ENCODE results near the gene PPFIA2. TPM values are rescaled to one million over a fixed set of nuclear protein-coding genes. Genes with fewer than 3 reads are reported as not detected.

The PPFIA2 gene
- polyA plus RNA-seq, 1 of the 3 experiments (the other 2 are of a cell fraction), result not detected

DNA sequence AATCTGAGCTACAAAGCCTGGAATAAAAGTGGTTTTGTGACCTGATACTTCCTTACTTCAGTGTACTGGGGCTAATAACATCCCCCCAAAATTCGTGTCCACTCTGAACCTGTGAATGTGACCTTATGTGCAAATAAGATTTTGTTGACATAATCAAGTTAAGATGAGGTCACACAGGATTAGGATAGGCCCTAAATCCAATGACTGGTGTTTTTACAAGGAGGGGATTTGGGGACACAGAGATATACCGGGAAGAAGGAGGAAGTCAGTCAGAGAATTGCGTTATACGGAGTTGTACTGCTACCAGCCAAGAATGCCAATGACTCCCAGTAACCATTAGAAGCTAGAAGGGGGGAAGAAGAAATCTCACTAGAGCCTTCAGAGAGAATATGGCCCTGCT lies 381.4 kb downstream of the PPFIA2 start:
- H3K36me3 ChIP-seq (replicated peaks in 1 of 2; ENCODE audit: control insufficient read depth in 1 of 2, insufficient read depth in 2 of 2, low read length in 1 of 2), result no peaks in the 10 kb centered on the region
- H3K9me3 ChIP-seq, result no peaks in the 10 kb centered on the region
- peaks cover 4% of the 10 kb centered on the region for H3F3A ChIP-seq (replicated peaks; ENCODE audit: insufficient read depth)
- H3K79me2 ChIP-seq (ENCODE audit: insufficient read depth), result no peaks in the 10 kb centered on the region
- no peaks in the 10 kb centered on the region for H4K20me1 ChIP-seq (ENCODE audit: insufficient read depth)
- H3K9me2 ChIP-seq, result no peaks in the 10 kb centered on the region
- H3K27me3 ChIP-seq (ENCODE audit: insufficient read depth), result no peaks in the 10 kb centered on the region
- no peak overlapping the region for H3K27ac ChIP-seq (ENCODE audit: low read depth in 2 of 2, low read length in 1 of 2)
- no peak overlapping the region for H3K9ac ChIP-seq
- POLR2A ChIA-PET, result no interaction called here
- H3K4me3 ChIP-seq (ENCODE audit: low read depth in 2 of 2, low read length in 1 of 2), result no peak overlapping the region
- H3K4me2 ChIP-seq, result no peak overlapping the region
- no peaks in the 10 kb centered on the region for H3K4me1 ChIP-seq (ENCODE audit: control insufficient read depth in 1 of 2, insufficient read depth in 2 of 2, low read depth in 1 of 2, low read length in 1 of 2)
- H2AFZ ChIP-seq (ENCODE audit: low read depth), result no peak overlapping the region
- 31% methylated on average over 4 of the region's 4 CpGs for WGBS (ENCODE audit: low lambda C conversion rate)
- DNase-seq, result no peak
- no peak for TF ChIP-seq EZH2phosphoT487 (IDR thresholded peaks at IDR 0.05; ENCODE audit: borderline replicate concordance, low read depth)
- TF ChIP-seq USF2 (IDR thresholded peaks at IDR 0.05; ENCODE audit: borderline replicate concordance, low read depth, low read length), result no peak
- no peak for TF ChIP-seq RAD21 (IDR thresholded peaks at IDR 0.05; ENCODE audit: low read length)
- TF ChIP-seq NRF1 (IDR thresholded peaks at IDR 0.05; ENCODE audit: low read depth, low read length), result no peak
- TF ChIP-seq SIN3A (IDR thresholded peaks at IDR 0.05; ENCODE audit: borderline replicate concordance, low read depth, low read length), result no peak
- TF ChIP-seq GATA2 (CRISPR knock-in tag; IDR thresholded peaks at IDR 0.05), result no peak
- TF ChIP-seq, protein P1, sequence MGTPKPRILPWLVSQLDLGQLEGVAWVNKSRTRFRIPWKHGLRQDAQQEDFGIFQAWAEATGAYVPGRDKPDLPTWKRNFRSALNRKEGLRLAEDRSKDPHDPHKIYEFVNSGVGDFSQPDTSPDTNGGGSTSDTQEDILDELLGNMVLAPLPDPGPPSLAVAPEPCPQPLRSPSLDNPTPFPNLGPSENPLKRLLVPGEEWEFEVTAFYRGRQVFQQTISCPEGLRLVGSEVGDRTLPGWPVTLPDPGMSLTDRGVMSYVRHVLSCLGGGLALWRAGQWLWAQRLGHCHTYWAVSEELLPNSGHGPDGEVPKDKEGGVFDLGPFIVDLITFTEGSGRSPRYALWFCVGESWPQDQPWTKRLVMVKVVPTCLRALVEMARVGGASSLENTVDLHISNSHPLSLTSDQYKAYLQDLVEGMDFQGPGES (IDR thresholded peaks at IDR 0.05; ENCODE audit: low read depth, low read length), result no peak
- no peak for TF ChIP-seq JUND (IDR thresholded peaks at IDR 0.05)
- no peak for TF ChIP-seq RCOR1 (IDR thresholded peaks at IDR 0.05; ENCODE audit: low read length)
- TF ChIP-seq FOSL2 (IDR thresholded peaks at IDR 0.05; ENCODE audit: borderline replicate concordance, low read depth), result no peak
- no peak for TF ChIP-seq RFX5 (IDR thresholded peaks at IDR 0.05; ENCODE audit: low read length)
- TF ChIP-seq, protein P2, sequence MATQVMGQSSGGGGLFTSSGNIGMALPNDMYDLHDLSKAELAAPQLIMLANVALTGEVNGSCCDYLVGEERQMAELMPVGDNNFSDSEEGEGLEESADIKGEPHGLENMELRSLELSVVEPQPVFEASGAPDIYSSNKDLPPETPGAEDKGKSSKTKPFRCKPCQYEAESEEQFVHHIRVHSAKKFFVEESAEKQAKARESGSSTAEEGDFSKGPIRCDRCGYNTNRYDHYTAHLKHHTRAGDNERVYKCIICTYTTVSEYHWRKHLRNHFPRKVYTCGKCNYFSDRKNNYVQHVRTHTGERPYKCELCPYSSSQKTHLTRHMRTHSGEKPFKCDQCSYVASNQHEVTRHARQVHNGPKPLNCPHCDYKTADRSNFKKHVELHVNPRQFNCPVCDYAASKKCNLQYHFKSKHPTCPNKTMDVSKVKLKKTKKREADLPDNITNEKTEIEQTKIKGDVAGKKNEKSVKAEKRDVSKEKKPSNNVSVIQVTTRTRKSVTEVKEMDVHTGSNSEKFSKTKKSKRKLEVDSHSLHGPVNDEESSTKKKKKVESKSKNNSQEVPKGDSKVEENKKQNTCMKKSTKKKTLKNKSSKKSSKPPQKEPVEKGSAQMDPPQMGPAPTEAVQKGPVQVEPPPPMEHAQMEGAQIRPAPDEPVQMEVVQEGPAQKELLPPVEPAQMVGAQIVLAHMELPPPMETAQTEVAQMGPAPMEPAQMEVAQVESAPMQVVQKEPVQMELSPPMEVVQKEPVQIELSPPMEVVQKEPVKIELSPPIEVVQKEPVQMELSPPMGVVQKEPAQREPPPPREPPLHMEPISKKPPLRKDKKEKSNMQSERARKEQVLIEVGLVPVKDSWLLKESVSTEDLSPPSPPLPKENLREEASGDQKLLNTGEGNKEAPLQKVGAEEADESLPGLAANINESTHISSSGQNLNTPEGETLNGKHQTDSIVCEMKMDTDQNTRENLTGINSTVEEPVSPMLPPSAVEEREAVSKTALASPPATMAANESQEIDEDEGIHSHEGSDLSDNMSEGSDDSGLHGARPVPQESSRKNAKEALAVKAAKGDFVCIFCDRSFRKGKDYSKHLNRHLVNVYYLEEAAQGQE (IDR thresholded peaks at IDR 0.05; ENCODE audit: low read depth, low read length), result no peak
- TF ChIP-seq TEAD4 (IDR thresholded peaks at IDR 0.05; ENCODE audit: borderline replicate concordance, insufficient read depth), result no peak
- no peak for TF ChIP-seq TCF12 (IDR thresholded peaks at IDR 0.05)
- no peak for TF ChIP-seq TAF1 (IDR thresholded peaks at IDR 0.05; ENCODE audit: borderline replicate concordance, low read depth, low read length)
- TF ChIP-seq, protein P3, sequence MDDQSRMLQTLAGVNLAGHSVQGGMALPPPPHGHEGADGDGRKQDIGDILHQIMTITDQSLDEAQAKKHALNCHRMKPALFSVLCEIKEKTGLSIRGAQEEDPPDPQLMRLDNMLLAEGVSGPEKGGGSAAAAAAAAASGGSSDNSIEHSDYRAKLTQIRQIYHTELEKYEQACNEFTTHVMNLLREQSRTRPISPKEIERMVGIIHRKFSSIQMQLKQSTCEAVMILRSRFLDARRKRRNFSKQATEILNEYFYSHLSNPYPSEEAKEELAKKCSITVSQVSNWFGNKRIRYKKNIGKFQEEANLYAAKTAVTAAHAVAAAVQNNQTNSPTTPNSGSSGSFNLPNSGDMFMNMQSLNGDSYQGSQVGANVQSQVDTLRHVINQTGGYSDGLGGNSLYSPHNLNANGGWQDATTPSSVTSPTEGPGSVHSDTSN (IDR thresholded peaks at IDR 0.05), result no peak
- TF ChIP-seq EP300 (IDR thresholded peaks at IDR 0.05; ENCODE audit: borderline replicate concordance in 1 of 2, low read depth in 1 of 2, low read length in 1 of 2), result no peak
- TF ChIP-seq, protein P4, sequence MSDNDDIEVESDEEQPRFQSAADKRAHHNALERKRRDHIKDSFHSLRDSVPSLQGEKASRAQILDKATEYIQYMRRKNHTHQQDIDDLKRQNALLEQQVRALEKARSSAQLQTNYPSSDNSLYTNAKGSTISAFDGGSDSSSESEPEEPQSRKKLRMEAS (IDR thresholded peaks at IDR 0.05; ENCODE audit: low read depth), result no peak
- no peak for TF ChIP-seq CHD2 (IDR thresholded peaks at IDR 0.05; ENCODE audit: low read length, partially characterized antibody)
- no peak for TF ChIP-seq FOXM1 (IDR thresholded peaks at IDR 0.05; ENCODE audit: low read depth)
- CTCF ChIA-PET, result no interaction called here
